Retinal pigment epithelial cell (primary cell): ENCODE data around the gene DNM2.
"Not testable (repeated sequence)": the region's sequence is repeated elsewhere in the genome, so short reads cannot be mapped to it uniquely, and the experiment has no call there.

Source experiments
- DNase-seq: peaks from one replicate; pipeline ENCODE4 v3.0.0-alpha.2; 2010; ENCODE audit warnings: low read depth
- H3K4me3 ChIP-seq: 2 replicates; pipeline ENCODE4 v1.5.1; 2011; ENCODE audit warnings: mild to moderate bottlenecking, low read length, control low read depth, moderate library complexity
- TF ChIP-seq, protein P1 (sequence below): conservative IDR thresholded peaks from 2 replicates; pipeline ENCODE4 v1.5.1; 2011; ENCODE audit warnings: low read depth, low read length, control low read depth, inconsistent platforms

The DNM2 gene

DNA sequence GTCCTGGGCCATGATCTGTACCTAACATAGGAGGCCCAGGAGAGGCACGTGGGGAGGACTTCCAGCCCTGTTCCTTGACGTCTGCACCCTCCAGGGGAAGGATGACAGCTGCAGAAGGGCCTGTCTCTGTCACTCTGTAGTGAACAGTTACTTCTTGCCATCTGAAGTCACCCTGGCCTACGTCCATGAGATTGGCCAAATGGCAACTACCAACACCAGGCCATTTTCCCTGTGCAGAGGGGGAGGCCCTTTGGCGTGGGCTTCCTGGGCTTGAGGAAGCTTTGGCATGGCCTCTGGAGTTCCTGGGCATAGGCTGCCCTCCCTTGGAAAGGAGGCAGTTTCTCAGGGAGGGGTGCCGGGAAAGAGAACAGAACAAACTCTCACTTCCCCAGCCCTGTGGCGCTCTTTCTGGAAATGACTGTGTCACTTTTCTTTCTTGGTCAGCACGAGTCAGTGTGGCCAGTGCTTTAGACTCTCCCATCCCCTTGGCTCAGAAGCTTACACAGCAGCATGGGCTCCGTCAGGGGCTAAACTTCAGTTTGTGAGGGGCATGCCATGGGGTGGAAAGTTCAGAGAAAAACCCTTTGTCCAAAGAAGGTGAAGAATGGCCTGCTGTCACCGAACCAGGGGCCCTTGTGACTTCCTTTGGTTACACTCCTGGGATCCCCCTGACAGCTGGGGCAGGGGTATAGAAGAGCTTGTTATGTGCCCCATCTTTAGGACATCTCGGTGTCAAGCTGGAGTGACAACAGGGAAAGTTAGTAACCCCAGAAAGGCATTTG lies 158.8 kb downstream of the DNM2 start:
- no peak overlapping the region for H3K4me3 ChIP-seq
- DNase-seq = no peak
- TF ChIP-seq, protein P1, sequence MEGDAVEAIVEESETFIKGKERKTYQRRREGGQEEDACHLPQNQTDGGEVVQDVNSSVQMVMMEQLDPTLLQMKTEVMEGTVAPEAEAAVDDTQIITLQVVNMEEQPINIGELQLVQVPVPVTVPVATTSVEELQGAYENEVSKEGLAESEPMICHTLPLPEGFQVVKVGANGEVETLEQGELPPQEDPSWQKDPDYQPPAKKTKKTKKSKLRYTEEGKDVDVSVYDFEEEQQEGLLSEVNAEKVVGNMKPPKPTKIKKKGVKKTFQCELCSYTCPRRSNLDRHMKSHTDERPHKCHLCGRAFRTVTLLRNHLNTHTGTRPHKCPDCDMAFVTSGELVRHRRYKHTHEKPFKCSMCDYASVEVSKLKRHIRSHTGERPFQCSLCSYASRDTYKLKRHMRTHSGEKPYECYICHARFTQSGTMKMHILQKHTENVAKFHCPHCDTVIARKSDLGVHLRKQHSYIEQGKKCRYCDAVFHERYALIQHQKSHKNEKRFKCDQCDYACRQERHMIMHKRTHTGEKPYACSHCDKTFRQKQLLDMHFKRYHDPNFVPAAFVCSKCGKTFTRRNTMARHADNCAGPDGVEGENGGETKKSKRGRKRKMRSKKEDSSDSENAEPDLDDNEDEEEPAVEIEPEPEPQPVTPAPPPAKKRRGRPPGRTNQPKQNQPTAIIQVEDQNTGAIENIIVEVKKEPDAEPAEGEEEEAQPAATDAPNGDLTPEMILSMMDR = no peak

DNA sequence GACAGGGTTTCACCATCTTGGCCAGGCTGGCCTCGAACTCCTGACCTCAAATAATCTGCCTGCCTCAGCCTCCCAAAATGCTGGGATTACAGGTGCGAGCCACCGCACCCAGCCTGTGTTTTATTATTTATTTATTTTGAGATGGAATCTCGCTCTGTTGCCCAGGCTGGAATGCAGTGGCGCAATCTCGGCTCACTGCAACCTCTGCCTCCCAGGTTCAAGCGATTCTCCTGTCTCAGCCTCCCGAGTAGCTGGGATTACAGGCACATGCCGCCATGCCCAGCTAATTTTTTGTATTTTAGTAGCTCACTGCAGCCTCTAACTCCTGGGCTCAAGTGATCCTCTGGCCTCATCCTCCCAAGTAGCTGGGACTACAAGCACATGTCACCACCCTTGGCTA lies 159.7 kb downstream of the DNM2 start:
- not testable (repeated sequence) for DNase-seq, H3K4me3 ChIP-seq

DNA sequence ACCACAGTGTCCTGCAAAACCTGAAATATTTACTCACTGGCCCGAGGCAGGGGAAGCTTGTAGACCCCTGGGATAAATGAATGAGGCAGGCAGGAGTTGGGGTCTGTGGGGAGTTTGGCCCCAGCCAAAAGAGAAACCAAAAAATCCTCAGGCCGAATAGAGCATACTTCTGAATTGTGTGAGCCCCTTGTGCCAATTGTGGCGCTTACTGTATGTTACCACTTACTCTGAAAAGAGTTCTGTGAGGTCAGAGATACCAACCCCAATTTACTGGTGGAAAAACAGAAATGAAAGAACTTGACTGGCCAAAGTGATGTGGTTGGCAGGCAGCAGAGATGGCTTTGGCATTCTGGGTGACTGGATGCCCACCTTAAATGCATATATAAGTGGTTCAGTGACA lies 160.4 kb downstream of the DNM2 start:
- TF ChIP-seq, protein P1 = no peak
- H3K4me3 ChIP-seq = no peak overlapping the region
- no peak for DNase-seq
